Hematopoietic multipotent progenitor cell treated with erythropoietin and hydrocortisone succinate and interleukin-3 and kit ligand, for 15 days (in vitro differentiated cells): ENCODE measurements around the gene MEGF10.
"Not testable (repeated sequence)": the region's sequence is repeated elsewhere in the genome, so short reads cannot be mapped to it uniquely, and the experiment has no call there.

Experiments
- DNase-seq: peaks from one replicate; pipeline ENCODE4 v3.0.0-alpha.2; 2015; ENCODE audit warnings: low spot score

Gene MEGF10

DNA sequence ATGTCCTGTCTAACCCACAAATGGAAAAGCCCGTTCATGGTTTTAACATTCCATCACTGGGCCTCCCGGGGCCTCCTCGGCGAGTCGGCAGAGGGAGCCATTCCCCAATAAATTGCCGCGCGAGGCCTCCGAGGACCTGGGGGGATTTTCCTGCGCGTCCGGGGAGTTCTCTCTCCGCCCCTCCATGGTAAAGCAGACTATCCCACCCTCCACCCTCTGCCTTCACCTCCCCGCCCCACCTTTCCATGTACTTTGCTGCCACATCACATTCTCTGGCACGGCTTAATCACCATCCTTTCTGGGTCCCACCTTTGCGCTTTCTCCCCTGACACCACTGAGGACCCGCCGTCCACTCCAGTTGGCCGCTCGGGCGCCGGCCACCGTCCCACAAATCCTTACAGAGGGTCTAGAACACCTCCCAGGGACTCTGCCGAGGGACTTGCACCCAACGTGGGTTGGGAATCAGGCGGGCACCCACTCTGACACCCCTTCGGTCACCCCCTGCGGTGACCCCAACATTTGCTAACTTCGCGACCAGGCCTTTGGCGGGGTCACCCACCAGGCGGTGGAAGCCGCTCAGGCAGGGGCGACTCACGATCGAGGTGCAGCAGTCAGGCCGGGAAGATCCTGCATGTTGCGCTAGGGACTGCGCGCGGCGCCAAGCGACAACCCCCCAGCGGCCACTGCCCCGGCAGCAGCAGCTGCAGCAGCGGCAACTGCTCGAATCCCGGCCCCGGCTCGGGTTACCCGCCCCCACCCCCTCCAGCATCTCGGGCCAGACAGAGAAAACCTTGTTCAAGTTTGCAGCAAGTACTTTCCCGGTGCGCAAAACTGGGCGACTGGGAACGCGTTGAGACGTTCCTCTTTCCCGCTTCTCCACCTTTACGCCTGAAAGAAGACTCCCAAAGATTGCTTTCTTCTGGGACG, at the start of gene MEGF10:
TSS of gene MEGF10 (plus strand) at position 778 of the 927 bp plus-strand sequence. CDS start 40,513 bp downstream, outside the sequence.
- no peak for DNase-seq

DNA sequence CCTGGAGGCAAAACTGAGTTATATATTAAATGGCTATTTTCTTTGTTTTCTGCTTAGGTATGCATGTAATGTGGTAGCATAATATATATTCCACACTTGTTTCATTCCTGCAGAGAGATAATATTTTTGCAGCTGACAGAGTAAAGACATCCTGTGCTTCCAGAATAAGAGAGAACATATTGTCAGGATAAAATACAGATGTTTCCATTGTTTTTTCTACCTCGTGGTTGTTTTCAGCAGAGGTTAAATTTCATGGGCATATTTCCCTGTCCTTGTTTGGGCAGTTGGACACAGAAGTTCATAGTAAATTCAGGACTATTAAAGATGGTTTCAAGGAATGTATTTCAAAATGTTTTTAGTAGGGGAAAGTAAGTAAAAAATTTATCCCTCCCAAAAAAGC, 47.6 kb upstream of the MEGF10 start:
- DNase-seq: no peak

DNA sequence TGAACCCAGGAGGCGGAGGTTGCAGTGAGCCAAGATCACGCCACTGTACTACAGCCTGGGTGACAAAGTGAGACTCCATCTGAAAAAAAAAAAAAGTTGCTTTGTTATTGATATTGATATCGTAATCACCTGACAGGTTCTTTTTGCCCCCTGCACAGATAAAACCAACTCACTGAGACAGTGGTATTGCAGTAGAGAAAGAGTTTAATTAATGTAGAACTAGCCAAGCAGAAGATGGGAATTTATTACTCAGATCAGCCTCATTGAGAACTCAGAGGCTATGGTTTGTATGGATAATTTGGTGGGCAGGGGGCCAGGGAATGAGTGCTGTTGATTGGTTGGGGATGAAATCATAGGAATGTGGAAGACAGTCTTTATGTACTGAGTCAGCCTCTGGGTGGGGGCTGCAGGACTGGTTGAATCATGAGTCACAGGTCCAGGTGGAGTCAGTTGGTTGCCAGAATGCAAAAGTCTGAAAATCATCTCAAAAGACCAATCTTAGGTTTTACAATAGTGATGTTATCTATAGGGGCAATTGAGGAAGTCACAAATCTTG, 35.8 kb upstream of the MEGF10 start:
- no peak for DNase-seq

DNA sequence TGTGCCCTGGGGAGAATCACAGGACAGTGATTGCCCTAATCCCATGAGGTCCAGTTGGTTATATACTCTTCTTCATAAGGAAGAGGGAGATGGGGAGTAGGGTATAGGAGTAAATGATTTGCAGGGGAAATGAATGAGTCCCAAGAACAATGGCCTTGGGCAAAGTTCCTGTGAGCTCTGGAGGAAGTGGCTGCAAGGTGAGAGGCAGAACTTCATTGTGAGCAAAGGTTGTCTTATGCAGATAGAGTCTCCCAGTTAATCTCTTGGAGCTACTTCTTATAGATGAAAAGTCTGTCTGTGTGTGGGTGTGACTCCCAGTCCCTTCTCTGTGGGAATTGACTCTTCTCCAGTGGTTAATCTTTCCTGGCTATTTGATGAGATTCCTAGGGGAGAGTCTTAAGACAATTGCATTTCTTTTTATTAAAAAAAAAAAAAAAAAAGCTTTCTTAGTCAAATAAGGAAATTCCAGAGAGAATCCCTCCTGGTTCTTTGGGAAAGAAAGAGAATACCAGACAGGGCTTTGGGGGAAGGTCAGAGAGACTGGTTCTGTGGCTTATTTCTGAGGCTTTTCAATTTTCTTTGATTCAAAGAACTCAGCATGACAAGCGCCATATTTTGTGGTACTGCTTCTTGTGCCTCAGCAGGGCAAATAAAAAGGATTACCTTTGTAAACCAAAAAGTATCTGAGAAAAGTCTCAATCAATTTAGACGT, 33.6 kb upstream of the MEGF10 start:
- DNase-seq: no peak

DNA sequence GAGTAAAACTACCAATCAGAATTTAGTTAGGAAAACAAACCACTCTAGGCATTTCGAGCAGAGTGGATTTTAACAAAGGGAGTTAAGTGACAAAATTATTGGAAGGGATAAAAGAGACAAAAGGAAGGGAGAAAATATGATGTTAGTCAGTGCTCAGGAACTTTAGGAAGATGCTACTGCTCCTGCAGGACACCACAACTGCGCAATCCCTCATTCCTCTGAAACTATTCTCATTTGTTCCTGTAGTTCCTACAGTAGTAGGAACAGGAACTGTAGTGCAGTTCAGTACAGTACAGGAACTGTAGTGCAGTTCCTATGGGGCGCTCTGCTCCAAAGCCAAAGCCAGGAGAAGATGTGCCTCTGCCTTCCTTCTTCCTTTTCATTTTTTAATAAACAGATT, 29.9 kb upstream of the MEGF10 start:
- no peak for DNase-seq

DNA sequence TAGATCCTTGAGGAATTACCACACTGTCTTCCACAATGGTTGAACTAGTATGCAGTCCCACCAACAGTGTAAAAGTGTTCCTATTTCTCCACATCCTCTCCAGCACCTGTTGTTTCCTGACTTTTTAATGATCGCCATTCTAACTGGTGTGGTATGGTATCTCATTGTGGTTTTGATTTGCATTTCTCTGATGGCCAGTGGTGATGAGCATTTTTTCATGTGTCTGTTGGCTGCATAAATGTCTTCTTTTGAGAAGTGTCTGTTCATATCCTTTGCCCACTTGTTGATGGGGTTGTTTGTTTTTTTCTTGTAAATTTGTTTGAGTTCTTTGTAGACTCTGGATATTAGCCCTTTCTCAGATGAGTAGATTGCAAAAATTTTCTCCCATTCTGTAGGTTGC, 25.1 kb upstream of the MEGF10 start:
- not testable (repeated sequence) for DNase-seq

DNA sequence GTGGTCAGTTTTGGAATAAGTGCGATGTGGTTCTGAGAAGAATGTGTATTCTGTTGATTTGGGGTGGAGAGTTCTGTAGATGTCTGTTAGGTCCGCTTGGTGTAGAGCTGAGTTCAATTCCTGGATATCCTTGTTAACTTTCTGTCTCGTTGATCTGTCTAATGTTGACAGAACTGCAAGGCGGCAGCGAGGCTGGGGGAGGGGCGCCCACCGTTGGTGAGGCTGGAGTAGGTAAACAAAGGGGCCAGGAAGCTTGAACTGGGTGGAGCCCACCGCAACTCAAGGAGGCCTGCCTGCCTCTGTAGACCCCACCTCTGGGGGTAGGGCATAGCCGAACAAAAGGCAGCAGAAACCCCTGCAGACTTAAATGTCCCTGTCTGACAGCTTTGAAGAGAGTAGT, 22.3 kb upstream of the MEGF10 start:
- DNase-seq: not testable (repeated sequence)

DNA sequence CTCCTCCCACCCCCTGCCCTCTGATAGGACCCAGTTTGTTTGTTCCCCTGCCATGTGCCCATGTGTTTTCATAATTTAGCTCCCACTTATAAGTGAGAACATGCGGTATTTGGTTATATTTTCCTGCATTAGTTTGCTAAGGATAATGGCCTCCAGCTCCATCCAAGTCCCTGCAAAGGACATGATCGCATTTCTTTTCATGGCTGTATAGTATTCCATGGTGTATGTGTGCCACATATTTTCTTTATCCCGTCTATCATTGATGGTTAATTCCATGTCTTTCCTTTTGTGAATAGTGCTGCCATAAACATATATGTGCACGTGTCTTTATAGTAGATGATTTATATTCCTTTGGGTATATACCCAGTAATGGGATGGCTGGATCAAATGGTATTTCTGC, 19.9 kb upstream of the MEGF10 start:
- DNase-seq: not testable (repeated sequence)

DNA sequence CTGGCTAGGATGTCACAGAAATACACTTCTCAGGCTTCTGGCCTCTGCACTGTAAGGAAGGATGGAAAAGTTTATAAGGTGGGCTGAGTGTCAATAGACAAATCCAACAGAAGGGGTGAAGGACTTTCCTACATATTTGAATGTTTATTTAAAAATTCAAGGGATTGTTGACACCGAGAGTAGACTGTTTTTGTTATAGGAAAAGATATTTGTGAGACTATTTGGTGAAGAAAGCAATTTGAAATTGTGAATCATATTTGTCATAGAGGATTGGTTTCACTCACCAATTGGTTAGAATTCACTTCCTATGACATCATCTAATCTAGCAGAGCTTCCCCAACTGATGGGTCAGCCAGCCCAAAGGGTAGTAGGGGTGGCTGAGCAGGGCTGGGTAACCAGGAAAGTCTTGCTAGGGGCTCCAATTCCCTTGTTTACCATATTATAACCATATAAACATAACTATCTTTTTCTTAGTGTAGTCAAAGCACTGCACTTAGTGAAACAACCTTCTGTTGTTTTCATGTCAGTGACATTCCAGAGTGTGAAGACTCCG, 14.9 kb upstream of the MEGF10 start:
- no peak for DNase-seq

DNA sequence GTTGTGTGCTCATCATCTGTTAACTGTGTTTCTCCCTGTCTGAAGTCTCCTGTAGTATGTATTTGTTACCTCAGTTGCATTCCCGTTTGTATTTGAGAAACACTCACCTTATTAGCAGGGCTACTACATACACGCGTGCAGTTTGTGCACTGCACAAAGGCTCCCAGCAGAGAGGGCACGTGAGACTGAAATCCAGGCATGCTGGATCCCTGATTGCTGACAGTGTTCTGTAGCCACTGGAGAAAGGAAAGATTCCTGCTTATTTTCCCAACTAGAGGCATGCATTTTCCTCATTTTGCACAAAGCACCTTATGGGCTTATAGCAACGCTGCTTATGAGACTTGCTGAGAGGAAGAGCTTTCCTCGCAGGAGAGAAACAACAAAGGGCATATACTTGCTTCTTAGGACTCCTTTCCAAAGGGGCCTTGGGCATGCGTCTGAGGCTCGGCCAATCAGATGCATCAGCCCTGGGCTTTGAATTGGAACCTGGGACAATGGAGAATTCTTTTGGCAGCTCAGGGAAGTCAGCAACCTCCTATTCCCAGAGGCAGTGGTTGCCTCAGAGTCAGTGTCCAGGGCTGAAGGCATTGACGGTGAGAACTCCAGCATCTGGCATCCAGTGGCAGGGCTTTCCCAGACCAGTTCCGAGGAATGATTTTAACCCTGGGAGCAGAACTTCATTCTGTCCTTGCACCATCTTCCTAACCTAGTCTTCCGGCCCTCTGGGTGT, 9.9 kb upstream of the MEGF10 start:
- DNase-seq: no peak

DNA sequence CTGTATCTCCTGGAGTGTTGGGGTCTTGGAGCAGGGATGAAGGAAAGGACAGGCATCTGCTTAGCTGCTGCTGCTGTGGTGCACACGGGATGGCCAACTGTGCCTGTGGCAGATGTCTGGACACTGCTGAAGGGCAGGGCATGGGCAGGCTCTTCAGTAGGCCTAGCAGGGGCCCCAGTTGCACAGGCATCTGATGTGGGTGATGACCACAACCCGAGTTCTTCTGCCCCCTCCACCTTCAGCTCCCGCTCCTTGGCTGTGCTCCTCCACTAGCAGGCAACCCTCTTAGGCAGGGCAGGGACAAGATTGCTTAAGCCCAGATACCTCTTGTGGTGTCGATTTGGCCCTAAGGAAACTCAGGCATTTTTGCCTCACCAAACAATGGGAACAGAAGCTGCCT, 9.0 kb upstream of the MEGF10 start:
- DNase-seq: no peak

DNA sequence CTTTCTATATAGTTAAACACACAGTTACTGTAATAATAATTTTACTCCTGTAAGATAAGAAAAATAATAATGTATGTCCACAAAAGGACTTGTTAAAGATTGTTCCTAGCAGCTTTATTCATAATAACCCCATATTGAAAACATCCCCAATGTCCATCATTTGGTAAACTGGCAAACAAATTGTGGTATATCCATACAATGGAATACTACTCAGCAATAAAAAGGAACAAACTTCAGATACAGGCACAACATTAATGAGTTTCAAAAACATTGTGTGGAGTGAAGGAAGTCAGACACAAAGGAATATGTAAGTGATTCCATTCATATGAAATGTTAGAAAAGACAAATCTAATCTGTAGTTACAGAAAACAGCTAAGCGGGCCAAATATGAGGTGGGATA, 1.9 kb upstream of the MEGF10 start:
- DNase-seq: no peak

DNA sequence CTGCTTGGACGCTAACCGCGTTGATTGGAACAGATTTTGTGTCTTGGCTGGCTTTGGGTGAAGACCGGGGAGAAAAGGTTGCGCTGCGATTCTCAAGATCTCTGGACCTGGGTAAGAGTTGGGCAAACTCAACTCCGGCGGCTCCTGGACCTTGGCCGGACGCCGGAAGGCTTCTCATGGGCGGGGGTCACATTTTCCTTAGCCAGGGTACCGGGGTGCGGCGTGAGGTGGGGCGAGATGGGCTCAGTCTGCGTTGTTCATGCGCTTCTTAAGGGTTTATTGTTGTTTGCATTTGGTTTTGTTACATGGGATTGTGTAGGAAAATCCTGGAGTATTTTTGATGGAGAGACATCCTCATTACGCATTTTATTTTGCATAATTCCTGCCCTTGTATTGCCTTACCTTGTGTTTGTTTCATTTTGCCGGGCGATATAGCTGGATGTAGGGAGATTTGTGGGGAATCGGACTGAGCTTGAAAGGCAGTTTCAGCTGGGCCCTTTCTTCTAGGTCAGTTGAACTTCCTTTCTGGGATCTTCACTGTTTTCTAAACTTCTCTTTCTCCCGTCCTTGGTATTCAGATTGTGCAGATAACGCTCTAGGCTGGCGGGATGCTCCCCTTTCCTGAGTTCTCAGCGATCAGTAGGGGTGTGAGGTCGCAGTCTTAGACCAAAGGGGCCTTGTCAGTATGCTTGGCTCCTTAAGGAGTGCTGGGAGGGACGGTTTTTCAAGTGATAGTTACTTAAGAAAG, 524 bp downstream of the MEGF10 start:
- DNase-seq: no peak

DNA sequence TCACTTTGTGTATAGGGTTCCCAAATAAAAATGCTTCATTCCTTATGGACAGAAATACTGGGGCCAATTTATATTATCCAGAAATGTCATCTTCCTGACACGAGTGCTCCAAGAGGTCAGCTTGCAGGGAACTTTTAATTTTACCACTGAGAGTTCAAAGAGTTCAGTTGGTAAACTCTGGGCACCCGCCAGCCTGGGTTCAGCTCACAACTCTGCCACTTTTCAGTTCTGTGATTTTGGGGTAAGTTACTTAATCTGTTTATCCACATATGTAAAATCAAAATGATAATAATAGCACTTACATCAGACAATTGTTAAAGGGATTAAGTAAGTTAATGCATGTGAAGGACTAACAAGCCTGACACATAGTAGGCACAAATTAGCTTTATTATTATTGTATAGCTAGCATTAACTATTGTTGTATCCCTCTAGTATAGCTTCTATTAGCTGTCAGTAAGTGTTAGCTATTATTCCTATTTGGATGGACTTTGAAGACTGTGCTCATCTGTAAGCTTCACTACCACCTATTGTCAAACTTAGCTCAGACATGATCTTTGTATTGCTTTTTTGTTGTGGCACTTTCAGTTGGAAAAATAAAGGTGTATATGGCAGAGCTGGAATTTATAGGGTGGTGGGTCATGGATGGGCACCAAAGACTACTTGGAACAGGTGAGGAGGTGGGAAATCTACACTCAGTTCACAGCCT, 1.6 kb downstream of the MEGF10 start:
- DNase-seq: no peak

DNA sequence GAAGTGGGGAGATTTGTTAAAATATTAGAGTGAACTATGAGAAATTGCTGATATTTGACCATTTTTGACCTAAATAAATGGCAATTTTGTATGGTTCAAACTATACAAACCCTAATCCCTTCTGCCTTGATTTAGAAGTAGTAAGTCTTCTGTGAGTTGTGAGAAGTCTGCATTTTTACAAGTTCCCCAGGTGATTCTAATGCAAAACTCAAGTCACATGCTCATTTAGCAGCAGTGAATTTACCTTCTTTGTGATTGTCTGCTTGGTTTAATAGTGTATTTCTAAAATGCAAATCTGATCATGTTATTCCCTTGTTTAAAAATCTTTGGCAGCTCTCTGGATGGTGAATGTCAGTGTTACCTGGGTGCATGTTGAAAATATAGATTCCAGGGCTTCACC, 2.8 kb downstream of the MEGF10 start:
- DNase-seq: no peak

DNA sequence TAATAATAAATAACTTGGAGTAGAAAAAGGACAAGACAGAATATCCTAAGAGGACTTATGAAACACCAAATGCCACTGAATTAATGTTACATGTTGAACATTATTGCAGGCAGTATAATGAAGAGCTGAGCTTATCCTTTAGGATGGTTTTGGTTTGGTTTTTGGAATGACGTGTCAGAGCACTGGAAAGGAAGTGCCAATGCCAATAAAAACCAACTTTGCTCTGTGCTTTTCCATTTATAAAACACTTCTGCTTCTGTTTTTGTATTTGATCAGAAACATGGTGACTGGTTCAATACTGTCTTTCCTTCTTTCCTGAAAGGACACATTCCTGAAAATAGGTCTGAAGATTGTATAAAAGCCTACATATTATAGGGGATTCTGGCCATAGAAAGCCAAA, 4.2 kb downstream of the MEGF10 start:
- no peak for DNase-seq

DNA sequence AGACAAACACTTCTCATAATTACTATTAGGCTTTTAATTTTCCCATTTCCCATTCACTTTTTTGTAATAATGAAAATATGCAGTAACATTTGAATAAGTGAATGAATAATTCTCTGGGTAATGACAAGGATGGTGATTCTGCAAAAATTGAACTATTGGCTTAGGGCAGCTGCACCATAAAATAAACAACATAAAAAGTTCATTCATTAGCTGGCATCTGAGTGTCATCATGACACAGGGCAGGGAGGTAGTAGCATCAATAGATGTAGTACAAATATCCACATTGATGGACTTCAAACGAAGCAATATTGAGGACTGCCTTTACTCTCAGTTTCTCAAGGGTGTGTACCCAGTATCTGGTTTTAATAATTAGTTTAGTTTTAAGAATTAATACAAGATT, 4.9 kb downstream of the MEGF10 start:
- DNase-seq: no peak

DNA sequence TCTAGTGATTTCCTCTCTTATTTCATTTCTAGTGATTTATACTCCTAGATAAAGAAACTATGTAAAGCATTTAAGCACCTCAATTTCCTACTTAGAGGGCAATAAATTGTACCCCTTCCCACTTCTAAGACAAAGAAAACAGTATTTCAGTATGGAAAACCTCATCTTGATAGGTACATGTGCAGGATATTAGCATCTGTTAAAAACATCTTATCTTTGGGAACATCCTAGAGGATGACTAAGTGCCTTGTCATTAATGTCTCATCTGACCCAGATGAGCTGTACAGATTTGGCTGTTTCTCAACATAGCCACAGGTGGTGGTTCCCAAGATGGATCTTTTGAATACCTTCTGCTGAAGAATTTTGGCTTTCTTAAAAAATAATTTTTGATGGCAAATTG, 5.7 kb downstream of the MEGF10 start:
- no peak for DNase-seq

DNA sequence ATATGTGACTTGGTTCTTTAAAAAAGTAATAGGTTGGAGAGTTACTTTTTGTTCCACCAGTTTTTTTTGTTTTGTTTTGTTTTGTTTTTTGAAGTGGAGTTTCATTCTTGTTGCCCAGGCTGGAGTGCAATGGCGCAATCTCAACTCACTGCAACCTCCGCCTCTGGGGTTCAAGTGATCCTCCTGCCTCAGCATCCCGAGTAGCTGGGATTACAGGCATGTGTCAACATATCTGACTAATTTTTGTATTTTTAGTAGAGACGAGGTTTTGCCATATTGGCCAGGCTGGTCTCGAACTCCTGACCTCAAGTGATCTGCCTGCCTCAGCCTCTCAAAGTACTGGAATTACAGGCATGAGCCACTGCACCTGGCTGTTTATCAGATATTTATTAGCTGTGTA, 6.3 kb downstream of the MEGF10 start:
- DNase-seq: not testable (repeated sequence)

DNA sequence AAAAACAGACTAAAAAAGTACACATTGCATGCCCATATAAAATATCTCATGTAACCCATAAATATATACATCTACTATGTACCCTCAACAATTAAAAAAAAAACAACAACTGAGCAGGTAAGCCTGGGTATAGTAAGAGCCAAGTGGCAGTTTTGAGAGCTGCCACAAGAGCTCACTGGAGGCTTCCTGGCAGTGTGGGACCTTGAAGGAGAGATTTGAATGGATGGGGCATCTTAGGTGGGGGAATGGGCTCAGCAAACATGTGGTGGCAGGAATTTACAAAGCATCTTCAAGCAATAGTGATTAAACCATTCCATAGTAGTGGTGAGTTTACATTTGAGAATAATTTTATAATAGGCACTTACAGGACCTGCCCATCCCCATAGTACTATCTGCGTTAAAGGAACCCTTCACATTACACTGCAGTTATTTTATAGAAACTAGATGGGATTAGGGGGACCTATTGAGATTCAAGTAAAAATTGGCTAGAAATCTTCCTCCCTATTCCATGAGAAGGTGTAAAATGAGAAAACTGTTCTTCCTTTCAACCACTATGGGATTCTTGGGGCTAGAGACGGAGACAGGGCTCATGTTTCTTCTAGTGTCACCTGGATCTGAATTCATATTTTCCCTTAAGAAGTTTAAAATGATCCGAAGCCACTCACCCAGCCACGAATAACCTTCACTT, 6.9 kb downstream of the MEGF10 start:
- DNase-seq: no peak
